WTC11 (cell line): Measurements from ENCODE around the gene PHACTR3. TPM values are rescaled to one million over a fixed set of nuclear protein-coding genes. Genes with fewer than 3 reads are reported as not detected.

Source experiments
- ATAC-seq: fragments of 200-7000 bp; cut with Tn5 transposase; 2 replicates; pipeline ENCODE4 v1.10.0; 2021; ENCODE audit warnings: mild to moderate bottlenecking, moderate library complexity
- CTCF ChIA-PET: fragments of 300-600 bp; sonication (Branson Sonifier 250); formaldehyde crosslinking; loops from one replicate; lab custom pipeline; 2021; ENCODE audit warnings: antibody characterized with exemption; lab: Charles Lee
- POLR2A ChIA-PET: fragments of 350-600 bp; sonication (Branson Sonifier 250); formaldehyde crosslinking; loops from one replicate; lab custom pipeline; 2021; ENCODE audit warnings: antibody characterized with exemption; lab: Charles Lee
- DNase-seq: peaks from one replicate; pipeline ENCODE4 v3.0.0; 2021; ENCODE audit warnings: low spot score
- H3K27ac Mint-ChIP-seq: 2 replicates; pipeline ENCODE4 v1.8.0; 2021; ENCODE audit warnings: mixed read lengths
- H3K27me3 Mint-ChIP-seq: 2 replicates; pipeline ENCODE4 v1.8.0; 2021; ENCODE audit warnings: low read depth, mild to moderate bottlenecking, moderate library complexity, mixed read lengths
- H3K36me3 Mint-ChIP-seq: 2 replicates; pipeline ENCODE4 v1.8.0; 2021; ENCODE audit warnings: mixed read lengths
- H3K4me1 Mint-ChIP-seq: 2 replicates; pipeline ENCODE4 v1.8.0; 2022; ENCODE audit warnings: mixed read lengths
- H3K4me3 Mint-ChIP-seq: 2 replicates; pipeline ENCODE4 v1.8.0; 2021; ENCODE audit warnings: mild to moderate bottlenecking, moderate library complexity, mixed read lengths
- H3K9me3 Mint-ChIP-seq: 2 replicates; pipeline ENCODE4 v1.8.0; 2021; ENCODE audit warnings: mixed read lengths
- ELF4 ChIP-seq: sonication (generic); formaldehyde crosslinking; IDR thresholded peaks from 2 replicates; pipeline ENCODE4 v1.8.1; 2022; ENCODE audit warnings: low read depth, mild to moderate bottlenecking, moderate library complexity, missing genetic modification reagents
- ETV6 ChIP-seq: sonication (generic); formaldehyde crosslinking; IDR thresholded peaks from 2 replicates; pipeline ENCODE4 v1.8.1; 2022; ENCODE audit warnings: mild to moderate bottlenecking, missing genetic modification reagents
- GTF2I ChIP-seq: fragments of 250-450 bp; sonication (Bioruptor Pico); conservative IDR thresholded peaks from 2 replicates; pipeline ENCODE4 v1.4.0; 2021; ENCODE audit warnings: mild to moderate bottlenecking
- HMGA2 ChIP-seq: fragments of 250-450 bp; sonication (Bioruptor Pico); IDR thresholded peaks from 2 replicates; pipeline ENCODE4 v1.4.0; 2021; ENCODE audit warnings: mild to moderate bottlenecking, moderate library complexity
- NFATC4 ChIP-seq: fragments of 250-450 bp; sonication (Bioruptor Pico); IDR thresholded peaks from 2 replicates; pipeline ENCODE4 v1.9.0; 2021; ENCODE audit warnings: mild to moderate bottlenecking
- NR1H2 ChIP-seq: sonication (generic); formaldehyde crosslinking; IDR thresholded peaks from 2 replicates; pipeline ENCODE4 v1.9.0; 2021; ENCODE audit warnings: mild to moderate bottlenecking, moderate library complexity, missing genetic modification reagents
- OVOL2 ChIP-seq: fragments of 250-450 bp; sonication (Bioruptor Pico); IDR thresholded peaks from 2 replicates; pipeline ENCODE4 v1.9.0; 2021; ENCODE audit warnings: mild to moderate bottlenecking, borderline replicate concordance
- TCF7 ChIP-seq: sonication (generic); formaldehyde crosslinking; IDR thresholded peaks from 2 replicates; pipeline ENCODE4 v1.8.0; 2022; ENCODE audit warnings: mild to moderate bottlenecking, low read depth, missing genetic modification reagents, moderate library complexity
- TP53 ChIP-seq: sonication (generic); formaldehyde crosslinking; IDR thresholded peaks from 2 replicates; pipeline ENCODE4 v1.8.1; 2023; ENCODE audit warnings: mild to moderate bottlenecking, missing genetic modification reagents
- ZBTB21 ChIP-seq: sonication (generic); formaldehyde crosslinking; IDR thresholded peaks from 2 replicates; pipeline ENCODE4 v1.8.1; 2023; ENCODE audit warnings: mild to moderate bottlenecking, missing genetic modification reagents, borderline replicate concordance
- ZNF138 ChIP-seq: sonication (generic); formaldehyde crosslinking; conservative IDR thresholded peaks from 2 replicates; pipeline ENCODE4 v1.8.1; 2022; ENCODE audit warnings: mild to moderate bottlenecking, moderate library complexity, missing genetic modification reagents
- ZNF219 ChIP-seq: sonication (generic); formaldehyde crosslinking; IDR thresholded peaks from 2 replicates; pipeline ENCODE4 v1.8.0; 2023; ENCODE audit warnings: missing genetic modification reagents, mild to moderate bottlenecking, borderline replicate concordance
- ZNF263 ChIP-seq: sonication (generic); formaldehyde crosslinking; IDR thresholded peaks from 2 replicates; pipeline ENCODE4 v1.8.1; 2022; ENCODE audit warnings: low read depth, mild to moderate bottlenecking, moderate library complexity, missing genetic modification reagents
- total RNA-seq: library from RNA; stranded (reverse); gene quantifications from 3 replicates; pipeline ENCODE4 v1.2.3, GENCODE V29; 2021
- TF ChIP-seq, protein P1 (sequence below): sonication (generic); formaldehyde crosslinking; IDR thresholded peaks from 2 replicates; pipeline ENCODE4 v1.8.1; 2022; ENCODE audit warnings: missing genetic modification reagents, borderline replicate concordance
- TF ChIP-seq, protein P2 (sequence below): sonication (generic); formaldehyde crosslinking; IDR thresholded peaks from 2 replicates; pipeline ENCODE4 v1.8.1; 2023; ENCODE audit warnings: mild to moderate bottlenecking, missing genetic modification reagents, moderate library complexity
- TF ChIP-seq, protein P3 (sequence below): fragments of 250-450 bp; sonication (Bioruptor Pico); IDR thresholded peaks from 2 replicates; pipeline ENCODE4 v1.8.0; 2021; ENCODE audit warnings: mild to moderate bottlenecking
- TF ChIP-seq, protein P4 (sequence below): sonication (generic); formaldehyde crosslinking; IDR thresholded peaks from 2 replicates; pipeline ENCODE4 v1.8.0; 2023; ENCODE audit warnings: missing genetic modification reagents, mild to moderate bottlenecking, borderline replicate concordance
- TF ChIP-seq, protein P5 (sequence below): sonication (generic); formaldehyde crosslinking; IDR thresholded peaks from 2 replicates; pipeline ENCODE4 v1.8.1; 2022; ENCODE audit warnings: mild to moderate bottlenecking, missing genetic modification reagents, moderate library complexity, borderline replicate concordance

PHACTR3 gene
- total RNA-seq, 1 experiment from 2014 or later: 0.28 TPM

DNA sequence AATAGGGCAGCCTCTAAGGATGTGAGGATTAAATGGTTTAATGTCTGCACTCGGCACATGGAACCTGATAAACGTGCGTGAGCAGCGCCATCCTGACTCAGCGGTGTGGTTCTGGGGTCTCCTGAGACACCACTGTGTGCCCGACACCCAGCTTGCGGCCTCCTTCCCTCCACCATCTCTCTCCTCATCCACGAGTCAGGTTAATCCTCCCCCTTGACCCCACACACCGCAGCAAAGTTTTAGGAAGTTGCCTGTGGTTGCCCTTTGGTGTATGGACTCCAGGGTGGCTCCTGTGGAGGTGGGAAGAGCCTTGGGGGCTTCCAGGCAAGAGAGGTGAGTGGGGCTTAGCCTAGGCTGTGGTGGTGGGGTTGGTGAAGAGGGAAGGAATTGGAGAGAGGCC, 68.2 kb downstream of the PHACTR3 start:
- POLR2A ChIA-PET: no interaction called here
- CTCF ChIA-PET: no interaction called here
- TF ChIP-seq OVOL2 (CRISPR knock-in tag): no peak
- no peak for TF ChIP-seq ZBTB21 (CRISPR knock-in tag)
- no peak for TF ChIP-seq HMGA2 (CRISPR knock-in tag)
- no peak for TF ChIP-seq ELF4 (CRISPR knock-in tag)
- TF ChIP-seq ETV6: no peak
- TF ChIP-seq, all 79 proteins: peak for 0
- Mint-ChIP-seq H3K4me3 (no peak overlapping the region), H3K4me1 (0 out of 2 replicates have a peak, but pooled peaks cover 2% of the 10 kb centered on the region), H3K27me3 (peaks cover 55% of the 10 kb centered on the region), H3K36me3 (no peaks in the 10 kb centered on the region), H3K27ac (no peak overlapping the region), H3K9me3 (no peaks in the 10 kb centered on the region)
- ATAC-seq: no peak
- no peak for DNase-seq

DNA sequence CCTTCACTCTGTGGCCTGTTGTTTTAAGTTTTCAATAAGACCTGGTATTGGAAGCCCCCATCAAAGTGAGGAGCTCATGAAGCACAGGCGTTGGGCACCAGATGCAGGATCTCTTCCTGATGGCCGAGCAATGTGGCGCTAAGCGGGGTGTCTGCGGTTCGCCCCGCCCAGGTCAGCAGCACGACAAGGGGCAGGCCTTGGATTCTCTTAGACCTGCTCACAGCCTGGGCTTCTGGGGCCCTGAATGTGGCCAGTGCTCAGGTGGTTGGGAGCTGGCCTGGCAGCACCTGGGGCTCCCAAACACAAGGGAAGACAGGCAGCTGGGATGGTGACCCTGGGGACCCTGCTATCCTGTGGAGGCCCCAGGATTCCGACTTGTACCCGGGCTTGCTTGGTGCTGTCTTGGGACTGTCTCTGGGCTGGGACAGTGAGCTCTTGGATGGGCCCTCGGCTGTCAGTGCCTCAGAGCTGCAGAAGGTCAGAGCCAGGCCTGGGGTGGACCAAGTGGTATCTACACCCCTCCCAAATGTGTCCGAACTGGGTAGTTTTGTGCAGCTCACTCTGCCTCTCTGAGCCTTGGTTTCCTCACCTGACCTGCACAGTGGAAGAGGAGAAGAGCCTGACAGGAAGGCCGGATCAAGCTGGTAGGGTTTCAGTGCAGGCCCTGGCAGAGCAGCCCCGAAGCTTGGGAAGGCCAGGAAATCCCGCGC, 69.1 kb downstream of the PHACTR3 start:
- Mint-ChIP-seq H3K27me3 (peaks cover 54% of the 10 kb centered on the region), H3K9me3 (no peaks in the 10 kb centered on the region), H3K4me3 (no peak overlapping the region), H3K27ac (no peak overlapping the region), H3K4me1 (0 out of 2 replicates have a peak, but pooled peaks cover 2% of the 10 kb centered on the region), H3K36me3 (no peaks in the 10 kb centered on the region)
- ATAC-seq: no peak
- ChIA-PET POLR2A (no interaction called here), CTCF (no interaction called here)
- TF ChIP-seq, protein P1, sequence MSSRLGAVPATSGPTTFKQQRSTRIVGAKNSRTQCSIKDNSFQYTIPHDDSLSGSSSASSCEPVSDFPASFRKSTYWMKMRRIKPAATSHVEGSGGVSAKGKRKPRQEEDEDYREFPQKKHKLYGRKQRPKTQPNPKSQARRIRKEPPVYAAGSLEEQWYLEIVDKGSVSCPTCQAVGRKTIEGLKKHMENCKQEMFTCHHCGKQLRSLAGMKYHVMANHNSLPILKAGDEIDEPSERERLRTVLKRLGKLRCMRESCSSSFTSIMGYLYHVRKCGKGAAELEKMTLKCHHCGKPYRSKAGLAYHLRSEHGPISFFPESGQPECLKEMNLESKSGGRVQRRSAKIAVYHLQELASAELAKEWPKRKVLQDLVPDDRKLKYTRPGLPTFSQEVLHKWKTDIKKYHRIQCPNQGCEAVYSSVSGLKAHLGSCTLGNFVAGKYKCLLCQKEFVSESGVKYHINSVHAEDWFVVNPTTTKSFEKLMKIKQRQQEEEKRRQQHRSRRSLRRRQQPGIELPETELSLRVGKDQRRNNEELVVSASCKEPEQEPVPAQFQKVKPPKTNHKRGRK (CRISPR knock-in tag): no peak
- TF ChIP-seq, protein P2, sequence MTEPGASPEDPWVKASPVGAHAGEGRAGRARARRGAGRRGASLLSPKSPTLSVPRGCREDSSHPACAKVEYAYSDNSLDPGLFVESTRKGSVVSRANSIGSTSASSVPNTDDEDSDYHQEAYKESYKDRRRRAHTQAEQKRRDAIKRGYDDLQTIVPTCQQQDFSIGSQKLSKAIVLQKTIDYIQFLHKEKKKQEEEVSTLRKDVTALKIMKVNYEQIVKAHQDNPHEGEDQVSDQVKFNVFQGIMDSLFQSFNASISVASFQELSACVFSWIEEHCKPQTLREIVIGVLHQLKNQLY (CRISPR knock-in tag): no peak
- no peak for TF ChIP-seq ETV6
- TF ChIP-seq, protein P3, sequence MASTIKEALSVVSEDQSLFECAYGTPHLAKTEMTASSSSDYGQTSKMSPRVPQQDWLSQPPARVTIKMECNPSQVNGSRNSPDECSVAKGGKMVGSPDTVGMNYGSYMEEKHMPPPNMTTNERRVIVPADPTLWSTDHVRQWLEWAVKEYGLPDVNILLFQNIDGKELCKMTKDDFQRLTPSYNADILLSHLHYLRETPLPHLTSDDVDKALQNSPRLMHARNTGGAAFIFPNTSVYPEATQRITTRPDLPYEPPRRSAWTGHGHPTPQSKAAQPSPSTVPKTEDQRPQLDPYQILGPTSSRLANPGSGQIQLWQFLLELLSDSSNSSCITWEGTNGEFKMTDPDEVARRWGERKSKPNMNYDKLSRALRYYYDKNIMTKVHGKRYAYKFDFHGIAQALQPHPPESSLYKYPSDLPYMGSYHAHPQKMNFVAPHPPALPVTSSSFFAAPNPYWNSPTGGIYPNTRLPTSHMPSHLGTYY (CRISPR knock-in tag): no peak
- TF ChIP-seq OVOL2 (CRISPR knock-in tag): no peak
- TF ChIP-seq ZNF219: no peak
- no peak for TF ChIP-seq NR1H2 (CRISPR knock-in tag)
- TF ChIP-seq NFATC4 (CRISPR knock-in tag): no peak
- TF ChIP-seq ZNF263: no peak
- TF ChIP-seq, protein P4, sequence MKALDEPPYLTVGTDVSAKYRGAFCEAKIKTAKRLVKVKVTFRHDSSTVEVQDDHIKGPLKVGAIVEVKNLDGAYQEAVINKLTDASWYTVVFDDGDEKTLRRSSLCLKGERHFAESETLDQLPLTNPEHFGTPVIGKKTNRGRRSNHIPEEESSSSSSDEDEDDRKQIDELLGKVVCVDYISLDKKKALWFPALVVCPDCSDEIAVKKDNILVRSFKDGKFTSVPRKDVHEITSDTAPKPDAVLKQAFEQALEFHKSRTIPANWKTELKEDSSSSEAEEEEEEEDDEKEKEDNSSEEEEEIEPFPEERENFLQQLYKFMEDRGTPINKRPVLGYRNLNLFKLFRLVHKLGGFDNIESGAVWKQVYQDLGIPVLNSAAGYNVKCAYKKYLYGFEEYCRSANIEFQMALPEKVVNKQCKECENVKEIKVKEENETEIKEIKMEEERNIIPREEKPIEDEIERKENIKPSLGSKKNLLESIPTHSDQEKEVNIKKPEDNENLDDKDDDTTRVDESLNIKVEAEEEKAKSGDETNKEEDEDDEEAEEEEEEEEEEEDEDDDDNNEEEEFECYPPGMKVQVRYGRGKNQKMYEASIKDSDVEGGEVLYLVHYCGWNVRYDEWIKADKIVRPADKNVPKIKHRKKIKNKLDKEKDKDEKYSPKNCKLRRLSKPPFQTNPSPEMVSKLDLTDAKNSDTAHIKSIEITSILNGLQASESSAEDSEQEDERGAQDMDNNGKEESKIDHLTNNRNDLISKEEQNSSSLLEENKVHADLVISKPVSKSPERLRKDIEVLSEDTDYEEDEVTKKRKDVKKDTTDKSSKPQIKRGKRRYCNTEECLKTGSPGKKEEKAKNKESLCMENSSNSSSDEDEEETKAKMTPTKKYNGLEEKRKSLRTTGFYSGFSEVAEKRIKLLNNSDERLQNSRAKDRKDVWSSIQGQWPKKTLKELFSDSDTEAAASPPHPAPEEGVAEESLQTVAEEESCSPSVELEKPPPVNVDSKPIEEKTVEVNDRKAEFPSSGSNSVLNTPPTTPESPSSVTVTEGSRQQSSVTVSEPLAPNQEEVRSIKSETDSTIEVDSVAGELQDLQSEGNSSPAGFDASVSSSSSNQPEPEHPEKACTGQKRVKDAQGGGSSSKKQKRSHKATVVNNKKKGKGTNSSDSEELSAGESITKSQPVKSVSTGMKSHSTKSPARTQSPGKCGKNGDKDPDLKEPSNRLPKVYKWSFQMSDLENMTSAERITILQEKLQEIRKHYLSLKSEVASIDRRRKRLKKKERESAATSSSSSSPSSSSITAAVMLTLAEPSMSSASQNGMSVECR: no peak
- no peak for TF ChIP-seq ZNF138 (CRISPR knock-in tag)
- no peak for TF ChIP-seq TCF7 (CRISPR knock-in tag)
- no peak for TF ChIP-seq GTF2I (CRISPR knock-in tag)
- TF ChIP-seq, protein P5, sequence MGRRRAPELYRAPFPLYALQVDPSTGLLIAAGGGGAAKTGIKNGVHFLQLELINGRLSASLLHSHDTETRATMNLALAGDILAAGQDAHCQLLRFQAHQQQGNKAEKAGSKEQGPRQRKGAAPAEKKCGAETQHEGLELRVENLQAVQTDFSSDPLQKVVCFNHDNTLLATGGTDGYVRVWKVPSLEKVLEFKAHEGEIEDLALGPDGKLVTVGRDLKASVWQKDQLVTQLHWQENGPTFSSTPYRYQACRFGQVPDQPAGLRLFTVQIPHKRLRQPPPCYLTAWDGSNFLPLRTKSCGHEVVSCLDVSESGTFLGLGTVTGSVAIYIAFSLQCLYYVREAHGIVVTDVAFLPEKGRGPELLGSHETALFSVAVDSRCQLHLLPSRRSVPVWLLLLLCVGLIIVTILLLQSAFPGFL (CRISPR knock-in tag): no peak
- TF ChIP-seq TP53 (CRISPR knock-in tag): no peak
- no peak for TF ChIP-seq ZBTB21 (CRISPR knock-in tag)
- no peak for DNase-seq
